SH-SY5Y (cell line): ENCODE data around the gene NFU1.

Source experiments
- GATA2 ChIP-seq: IDR thresholded peaks from 2 replicates; pipeline ENCODE4 v1.6.1; 2011; ENCODE audit warnings: mild to moderate bottlenecking, low read depth, low read length
- GATA3 ChIP-seq: IDR thresholded peaks from 2 replicates; pipeline ENCODE4 v1.6.1; 2011; ENCODE audit warnings: low read depth, mild to moderate bottlenecking, low read length, moderate library complexity

NFU1 gene

GRCh38 chr2:69422198-69422597 lies 15.0 kb downstream of the NFU1 start:
- TF ChIP-seq GATA2: no peak
- no peak for TF ChIP-seq GATA3

- TF ChIP-seq GATA2: no peak
- no peak for TF ChIP-seq GATA3
Measured at GRCh38 chr2:69416147-69416546, 21.1 kb downstream of the NFU1 start.

DNA sequence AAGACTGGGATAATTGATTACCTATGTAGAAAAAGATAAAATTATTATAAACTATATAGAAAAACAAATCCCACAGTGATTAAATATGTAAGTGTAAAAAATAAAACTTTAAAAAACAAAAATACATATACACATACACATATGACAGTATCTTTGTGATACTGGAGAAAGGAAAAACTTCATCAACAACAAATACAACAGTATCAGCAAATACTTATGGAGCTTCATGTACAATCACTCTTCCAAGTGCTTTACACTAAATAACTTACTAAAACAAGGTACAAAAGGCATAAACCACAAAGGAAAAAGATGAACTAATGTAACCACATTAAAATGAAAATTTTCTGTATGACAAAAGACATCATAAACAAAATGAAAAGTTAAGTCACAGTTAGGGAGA lies 26.1 kb downstream of the NFU1 start:
- TF ChIP-seq GATA2: no peak
- no peak for TF ChIP-seq GATA3

GRCh38 chr2:69405306-69405705 lies 31.9 kb downstream of the NFU1 start:
- TF ChIP-seq GATA3 (no peak), GATA2 (no peak)

DNA sequence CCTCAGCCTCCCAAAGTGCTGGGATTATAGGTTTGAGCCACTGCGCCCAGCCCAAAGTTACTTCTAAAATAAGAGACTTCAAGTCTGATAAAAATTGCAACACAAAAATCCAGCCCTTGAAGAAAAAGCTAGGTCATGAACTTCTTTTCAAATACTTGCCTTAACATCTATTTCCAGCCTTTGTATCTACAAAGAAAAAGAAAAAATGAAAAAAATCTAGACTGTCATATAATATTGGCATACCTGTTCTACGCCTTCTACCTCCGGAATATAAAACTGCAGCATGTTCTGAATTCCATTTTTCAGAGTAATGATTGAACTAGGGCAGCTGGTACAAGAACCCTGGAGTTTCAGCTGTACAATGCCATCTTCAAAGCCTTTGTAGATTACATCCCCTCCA lies 37.1 kb downstream of the NFU1 start:
- no peak for TF ChIP-seq GATA3
- TF ChIP-seq GATA2: no peak

DNA sequence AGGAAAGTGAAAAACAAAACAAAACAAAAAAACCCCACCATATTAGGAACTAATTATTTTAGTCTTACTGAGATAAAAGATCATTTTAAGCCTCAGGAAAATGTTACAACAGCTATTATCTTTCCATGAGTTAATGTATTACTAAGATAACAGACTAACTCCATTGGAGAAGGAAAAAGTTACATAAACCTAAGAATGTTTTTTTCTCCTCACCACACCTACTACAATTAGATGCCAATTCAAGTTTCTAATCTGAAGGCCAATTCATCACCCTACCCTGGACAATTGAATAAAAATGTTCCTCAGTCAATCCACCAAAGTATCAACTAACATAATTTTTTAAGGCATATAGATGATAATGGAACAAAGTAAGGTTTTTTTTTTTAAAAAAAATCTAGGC lies 40.0 kb downstream of the NFU1 start:
- TF ChIP-seq GATA2 (no peak), GATA3 (no peak)

DNA sequence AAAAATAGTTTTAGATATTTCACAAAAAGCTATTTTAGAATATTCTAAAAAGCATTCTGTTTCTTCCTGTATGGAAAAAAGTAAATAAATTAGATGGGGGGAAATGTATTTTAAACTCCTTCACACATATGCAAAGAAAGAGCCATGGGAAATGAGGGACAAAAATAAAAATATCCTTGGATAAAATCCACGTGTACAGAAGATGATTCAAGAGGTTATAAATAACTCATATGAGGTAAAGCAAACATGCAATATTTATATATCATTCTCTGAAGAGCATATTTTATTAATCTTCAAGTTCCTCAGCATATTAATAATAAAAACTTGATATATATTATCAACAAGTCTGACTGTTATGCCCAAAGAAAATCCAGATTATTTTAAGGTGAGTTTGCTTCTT lies 41.4 kb downstream of the NFU1 start:
- no peak for TF ChIP-seq GATA2
- TF ChIP-seq GATA3: no peak

GRCh38 chr2:69393963-69394362 lies 43.3 kb downstream of the NFU1 start:
- no peak for TF ChIP-seq GATA3
- no peak for TF ChIP-seq GATA2

DNA sequence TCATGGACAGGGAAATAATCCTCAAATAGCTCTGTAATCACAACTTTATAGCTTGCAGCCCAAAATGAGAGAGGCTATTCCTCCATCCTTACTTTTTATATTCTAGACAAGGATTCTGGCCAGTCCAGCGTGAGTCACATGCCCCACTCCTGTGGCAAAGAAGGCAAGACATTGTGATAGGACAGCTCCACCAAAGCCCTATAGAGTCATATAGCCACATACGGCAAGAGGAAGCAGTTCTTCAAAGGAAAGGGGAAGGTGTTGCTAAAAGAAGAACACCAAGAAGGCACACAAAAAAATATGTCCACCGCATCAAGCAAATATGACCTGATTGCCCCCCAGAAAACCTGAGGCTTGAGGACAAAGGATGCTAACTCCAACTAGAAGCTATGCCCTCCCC lies 46.8 kb downstream of the NFU1 start:
- TF ChIP-seq GATA2: no peak
- no peak for TF ChIP-seq GATA3

DNA sequence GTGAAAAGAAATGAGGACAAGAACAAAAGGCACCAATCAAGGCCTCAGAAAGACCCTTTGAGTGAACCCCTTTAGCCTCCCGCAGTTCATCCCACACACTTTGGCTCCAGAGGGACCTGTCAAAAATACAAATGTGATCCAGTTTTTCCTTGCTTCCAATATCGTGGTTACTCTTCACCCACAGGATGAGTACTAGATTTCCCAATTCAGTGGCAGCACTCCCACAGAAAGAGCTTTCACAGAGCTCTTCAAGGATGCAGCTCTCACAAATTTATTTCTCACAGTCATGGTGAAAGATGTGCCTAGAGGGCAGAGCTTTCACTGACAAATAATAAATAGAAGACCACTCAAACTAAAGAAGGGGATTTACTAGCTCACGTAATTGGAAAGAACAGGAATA lies 47.2 kb downstream of the NFU1 start:
- no peak for TF ChIP-seq GATA3
- no peak for TF ChIP-seq GATA2

- TF ChIP-seq GATA2: no peak
Measured at GRCh38 chr2:69389271-69389670, 48.0 kb downstream of the NFU1 start.

DNA sequence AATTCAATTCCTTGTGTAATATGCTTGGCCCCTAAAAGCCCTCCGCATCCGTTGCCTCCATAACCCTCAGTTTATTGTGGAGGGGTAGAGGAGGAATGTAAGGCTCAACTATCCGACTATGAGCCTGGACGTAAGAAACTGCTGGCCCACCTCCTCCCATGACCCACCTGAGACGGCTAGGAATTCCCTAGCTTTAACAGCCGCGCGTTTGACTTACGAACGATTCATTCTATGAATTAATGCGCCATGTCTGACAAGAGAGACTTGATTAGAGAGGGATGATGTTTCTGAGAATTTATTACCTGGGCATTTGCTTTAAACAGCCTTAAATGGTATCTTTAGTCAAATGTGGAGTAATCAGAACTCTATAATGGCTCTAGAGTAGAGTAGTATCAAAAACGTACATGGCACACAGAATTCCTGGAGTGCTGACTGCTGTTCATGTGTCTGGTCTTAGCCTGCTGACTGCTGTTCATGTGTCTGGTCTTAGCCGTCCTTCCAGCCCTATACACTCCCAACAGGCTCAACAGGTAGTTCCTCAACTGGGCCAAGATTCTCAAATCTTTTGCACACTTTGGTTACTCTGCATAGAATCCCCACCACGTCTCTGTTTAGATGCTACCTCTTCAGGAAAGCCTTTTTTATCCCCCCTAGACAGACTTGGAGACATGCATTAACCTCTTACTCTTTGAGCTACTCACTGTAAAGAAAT lies 49.3 kb downstream of the NFU1 start:
- TF ChIP-seq GATA3 (no peak), GATA2 (no peak)

DNA sequence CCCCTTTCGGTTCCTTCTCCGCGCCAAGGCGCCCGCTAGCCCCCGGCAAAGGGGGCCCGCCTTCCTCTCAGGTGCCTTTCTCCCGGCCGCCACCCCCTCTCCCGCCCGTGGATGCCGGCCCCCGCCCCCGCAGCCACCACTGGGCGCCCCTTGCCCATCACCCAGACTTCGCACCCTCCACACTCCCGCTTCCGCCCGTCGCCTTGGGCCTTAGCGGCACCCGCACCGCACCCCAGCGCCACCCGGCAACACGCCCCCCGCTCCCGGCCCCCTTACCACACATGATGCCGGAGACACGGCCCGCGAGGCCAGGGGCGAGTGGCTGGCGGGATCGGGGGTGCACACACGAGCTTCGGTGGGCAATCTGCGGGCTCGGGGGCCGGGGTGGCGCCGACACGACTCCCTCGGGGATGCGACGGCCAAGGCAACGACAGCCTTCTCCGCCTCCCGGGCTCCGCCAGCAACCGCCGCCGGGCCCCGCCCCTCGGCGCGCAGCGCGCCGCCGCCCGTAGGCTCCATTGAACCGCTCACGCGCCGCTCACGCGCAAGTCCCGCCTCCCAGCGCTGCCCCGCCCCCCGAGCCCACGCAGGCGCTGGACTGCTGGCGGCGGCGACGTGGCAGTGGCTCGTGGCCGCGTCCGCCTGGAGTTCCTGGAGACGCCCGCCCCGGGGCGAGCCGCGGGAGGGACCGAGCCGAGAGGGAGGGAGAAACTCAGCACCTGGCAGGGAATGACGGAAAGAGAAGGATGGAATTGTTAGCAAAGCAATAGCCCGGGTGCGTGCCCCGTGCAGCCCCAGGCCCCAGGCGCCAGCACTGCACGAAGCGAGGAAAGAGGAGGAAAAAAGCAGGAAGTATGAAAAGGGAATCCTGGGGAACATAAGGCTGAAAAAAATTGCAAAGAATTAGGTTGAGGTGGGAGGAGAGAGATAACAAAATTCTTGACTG lies 50.2 kb downstream of the NFU1 start, which contains the start of gene GFPT1:
Gene GFPT1 (minus strand): TSS at position 439 of the 946 bp plus-strand sequence. CDS start 156 bp downstream, at position 283.
- TF ChIP-seq GATA2 (no peak), GATA3 (no peak)

- no peak for TF ChIP-seq GATA3
- TF ChIP-seq GATA2: no peak
Measured at GRCh38 chr2:69386360-69386759, 50.9 kb downstream of the NFU1 start.
